Panc1 (cell line): ENCODE measurements around the gene FBXO4. TPM values are rescaled to one million over a fixed set of nuclear protein-coding genes. Genes with fewer than 3 reads are reported as not detected.

Experiments used
- ATAC-seq: fragments of 200-7000 bp; cut with Tn5 transposase; 2 replicates; pipeline ENCODE4 v1.9.1; 2020; ENCODE audit warnings: mild to moderate bottlenecking, moderate library complexity
- BruUV-seq: library from RNA; stranded (reverse); fragments of 400-500 nt; replicated peaks from 2 replicates; lab custom pipeline; 2021; lab: Mats Ljungman, UMichigan
- CTCF ChIA-PET: fragments of 300-600 bp; sonication (Branson Sonifier 250); formaldehyde crosslinking; loops from one replicate; lab custom pipeline; 2022; ENCODE audit warnings: antibody characterized with exemption; lab: Charles Lee
- POLR2A ChIA-PET: fragments of 300-600 bp; sonication (Branson Sonifier 250); formaldehyde crosslinking; loops from one replicate; lab custom pipeline; 2022; ENCODE audit warnings: antibody characterized with exemption; lab: Charles Lee
- DNase-seq: peaks from one replicate; pipeline ENCODE4 v3.0.0-alpha.2; 2010; ENCODE audit warnings: low read depth, low spot score
- H3K27ac ChIP-seq: 2 replicates; pipeline ENCODE4 v1.5.1; 2011; ENCODE audit warnings: mild to moderate bottlenecking, low read length, inconsistent platforms
- H3K27me3 ChIP-seq: fragments of 200-500 bp; sonication (Bioruptor generic); 2 replicates; pipeline ENCODE4 v1.6.0; 2014; ENCODE audit warnings: low read length, inconsistent platforms; ENCODE audit not compliant: control insufficient read depth, insufficient read depth
- H3K36me3 ChIP-seq: fragments of 200-500 bp; sonication (Bioruptor generic); 2 replicates; pipeline ENCODE4 v1.5.1; 2014; ENCODE audit warnings: inconsistent platforms, mild to moderate bottlenecking, low read length, moderate library complexity; ENCODE audit not compliant: control insufficient read depth, insufficient read depth
- H3K4me1 ChIP-seq: 2 replicates; pipeline ENCODE4 v1.5.1; 2011; ENCODE audit warnings: inconsistent platforms, mild to moderate bottlenecking, low read length, moderate library complexity; ENCODE audit not compliant: control insufficient read depth, insufficient read depth
- H3K4me3 ChIP-seq, 2 experiments: 2 replicates each; pipeline ENCODE4 v1.5.1; 2011 to 2012; ENCODE audit warnings: low read depth in 2 of 2, low read length in 2 of 2, mild to moderate bottlenecking in 2 of 2, inconsistent platforms in 1 of 2, moderate library complexity in 1 of 2
- H3K9me3 ChIP-seq: fragments of 200-500 bp; sonication (Bioruptor generic); 2 replicates; pipeline ENCODE4 v1.5.1; 2014; ENCODE audit warnings: low read depth, mild to moderate bottlenecking, inconsistent platforms, low read length, moderate library complexity; ENCODE audit not compliant: control insufficient read depth, insufficient read depth
- POLR2AphosphoS5 ChIP-seq: IDR thresholded peaks from 2 replicates; pipeline ENCODE4 v1.6.1; 2012; ENCODE audit warnings: mild to moderate bottlenecking, low read depth, low read length, moderate library complexity
- SIN3A ChIP-seq: IDR thresholded peaks from 2 replicates; pipeline ENCODE4 v1.6.1; 2012; ENCODE audit warnings: low read depth, mild to moderate bottlenecking, low read length, moderate library complexity, borderline replicate concordance; ENCODE audit not compliant: insufficient read depth
- TCF7L2 ChIP-seq: IDR thresholded peaks from 2 replicates; pipeline ENCODE4 v1.6.1; 2011; ENCODE audit warnings: mild to moderate bottlenecking, low read depth, low read length, inconsistent platforms
- in situ Hi-C: cut with HindIII; loops from 2 replicates; pipeline ENCODE4 v1.10.0; 2016; ENCODE audit warnings: low sequenced_read_pairs, low pct_unique_long_range_greater_than_20kb
- intact Hi-C: fragments of 100-400 bp; cut with micrococcal nuclease; formaldehyde crosslinking; loops from one replicate; pipeline ENCODE4 v1.10.0; 2022; ENCODE audit not compliant: unreplicated experiment
- total RNA-seq: library from RNA; stranded (reverse); gene quantifications from one replicate; pipeline ENCODE4 v1.2.1, GENCODE V29; 2021; ENCODE audit not compliant: unreplicated experiment
- TF ChIP-seq, protein P1 (sequence below), 2 experiments: IDR thresholded peaks; 2 replicates each; pipeline ENCODE4 v1.6.1; 2011 to 2012; ENCODE audit warnings: low read depth in 2 of 2, control low read depth in 1 of 2, low read length in 1 of 2, mild to moderate bottlenecking in 1 of 2, moderate library complexity in 1 of 2; ENCODE audit not compliant: insufficient read depth in 1 of 2
- TF ChIP-seq, protein P2 (sequence below): fragments of 450-650 bp; IDR thresholded peaks from 2 replicates; pipeline ENCODE4 v1.5.1; 2017; ENCODE audit warnings: mild to moderate bottlenecking

The FBXO4 gene
- total RNA-seq, 1 experiment from 2014 or later, result 5.7 TPM

GRCh38 chr5:41983284-41983683 is 58.2 kb downstream of the FBXO4 start:
- in situ Hi-C loops, result no loop called here
- Histone ChIP-seq H3K4me3 (no peak overlapping the region), H3K27me3 (peaks cover 9% of the 10 kb centered on the region; the same call in 1 of the 2 replicates), H3K36me3 (no peaks in the 10 kb centered on the region), H3K9me3 (no peaks in the 10 kb centered on the region), H3K27ac (no peak overlapping the region), H3K4me1 (no peaks in the 10 kb centered on the region)
- DNase-seq (no peak), ATAC-seq (no peak)
- POLR2A ChIA-PET, result no interaction called here
- TF ChIP-seq, protein P1, sequence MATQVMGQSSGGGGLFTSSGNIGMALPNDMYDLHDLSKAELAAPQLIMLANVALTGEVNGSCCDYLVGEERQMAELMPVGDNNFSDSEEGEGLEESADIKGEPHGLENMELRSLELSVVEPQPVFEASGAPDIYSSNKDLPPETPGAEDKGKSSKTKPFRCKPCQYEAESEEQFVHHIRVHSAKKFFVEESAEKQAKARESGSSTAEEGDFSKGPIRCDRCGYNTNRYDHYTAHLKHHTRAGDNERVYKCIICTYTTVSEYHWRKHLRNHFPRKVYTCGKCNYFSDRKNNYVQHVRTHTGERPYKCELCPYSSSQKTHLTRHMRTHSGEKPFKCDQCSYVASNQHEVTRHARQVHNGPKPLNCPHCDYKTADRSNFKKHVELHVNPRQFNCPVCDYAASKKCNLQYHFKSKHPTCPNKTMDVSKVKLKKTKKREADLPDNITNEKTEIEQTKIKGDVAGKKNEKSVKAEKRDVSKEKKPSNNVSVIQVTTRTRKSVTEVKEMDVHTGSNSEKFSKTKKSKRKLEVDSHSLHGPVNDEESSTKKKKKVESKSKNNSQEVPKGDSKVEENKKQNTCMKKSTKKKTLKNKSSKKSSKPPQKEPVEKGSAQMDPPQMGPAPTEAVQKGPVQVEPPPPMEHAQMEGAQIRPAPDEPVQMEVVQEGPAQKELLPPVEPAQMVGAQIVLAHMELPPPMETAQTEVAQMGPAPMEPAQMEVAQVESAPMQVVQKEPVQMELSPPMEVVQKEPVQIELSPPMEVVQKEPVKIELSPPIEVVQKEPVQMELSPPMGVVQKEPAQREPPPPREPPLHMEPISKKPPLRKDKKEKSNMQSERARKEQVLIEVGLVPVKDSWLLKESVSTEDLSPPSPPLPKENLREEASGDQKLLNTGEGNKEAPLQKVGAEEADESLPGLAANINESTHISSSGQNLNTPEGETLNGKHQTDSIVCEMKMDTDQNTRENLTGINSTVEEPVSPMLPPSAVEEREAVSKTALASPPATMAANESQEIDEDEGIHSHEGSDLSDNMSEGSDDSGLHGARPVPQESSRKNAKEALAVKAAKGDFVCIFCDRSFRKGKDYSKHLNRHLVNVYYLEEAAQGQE (IDR thresholded peaks at IDR 0.05; ENCODE audit: insufficient read depth in 1 of 2, low read depth in 2 of 2, low read length in 1 of 2), result no peak
- TF ChIP-seq POLR2AphosphoS5 (no peak), TCF7L2 (no peak), SIN3A (no peak)
- TF ChIP-seq, protein P2, sequence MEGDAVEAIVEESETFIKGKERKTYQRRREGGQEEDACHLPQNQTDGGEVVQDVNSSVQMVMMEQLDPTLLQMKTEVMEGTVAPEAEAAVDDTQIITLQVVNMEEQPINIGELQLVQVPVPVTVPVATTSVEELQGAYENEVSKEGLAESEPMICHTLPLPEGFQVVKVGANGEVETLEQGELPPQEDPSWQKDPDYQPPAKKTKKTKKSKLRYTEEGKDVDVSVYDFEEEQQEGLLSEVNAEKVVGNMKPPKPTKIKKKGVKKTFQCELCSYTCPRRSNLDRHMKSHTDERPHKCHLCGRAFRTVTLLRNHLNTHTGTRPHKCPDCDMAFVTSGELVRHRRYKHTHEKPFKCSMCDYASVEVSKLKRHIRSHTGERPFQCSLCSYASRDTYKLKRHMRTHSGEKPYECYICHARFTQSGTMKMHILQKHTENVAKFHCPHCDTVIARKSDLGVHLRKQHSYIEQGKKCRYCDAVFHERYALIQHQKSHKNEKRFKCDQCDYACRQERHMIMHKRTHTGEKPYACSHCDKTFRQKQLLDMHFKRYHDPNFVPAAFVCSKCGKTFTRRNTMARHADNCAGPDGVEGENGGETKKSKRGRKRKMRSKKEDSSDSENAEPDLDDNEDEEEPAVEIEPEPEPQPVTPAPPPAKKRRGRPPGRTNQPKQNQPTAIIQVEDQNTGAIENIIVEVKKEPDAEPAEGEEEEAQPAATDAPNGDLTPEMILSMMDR, result no peak
- intact Hi-C loops, result no loop called here
- CTCF ChIA-PET, result interaction anchor here (0.7 kb wide), 1 partner anchor 291 kb away, joined by 3 read pairs; no protein-coding TSS in a partner anchor
- no TSS peak for BruUV-seq

GRCh38 chr5:41985945-41986695 is 61.0 kb downstream of the FBXO4 start:
- BruUV-seq, result no TSS peak
- H3K27ac ChIP-seq, result no peak overlapping the region
- in situ Hi-C loops, result no loop called here
- no peaks in the 10 kb centered on the region for H3K36me3 ChIP-seq
- H3K9me3 ChIP-seq, result no peaks in the 10 kb centered on the region
- H3K4me3 ChIP-seq, result no peak overlapping the region
- no peaks in the 10 kb centered on the region for H3K4me1 ChIP-seq
- DNase-seq (no peak), ATAC-seq (no peak)
- peaks cover 9% of the 10 kb centered on the region; the same call in 1 of the 2 replicates for H3K27me3 ChIP-seq
- ChIA-PET POLR2A (no interaction called here), CTCF (no interaction called here)
- intact Hi-C loops, result no loop called here
- no peak for TF ChIP-seq POLR2AphosphoS5
- TF ChIP-seq, protein P2, result no peak
- TF ChIP-seq SIN3A, result no peak
- TF ChIP-seq, protein P1 (IDR thresholded peaks at IDR 0.05; ENCODE audit: insufficient read depth in 1 of 2, low read depth in 2 of 2, low read length in 1 of 2), result no peak
- no peak for TF ChIP-seq TCF7L2
